ENCODE data around the gene DDX49.
A peak's percentile ranks its signal among the peaks of the same experiment; 100 is the strongest.

Gene DDX49

DNA sequence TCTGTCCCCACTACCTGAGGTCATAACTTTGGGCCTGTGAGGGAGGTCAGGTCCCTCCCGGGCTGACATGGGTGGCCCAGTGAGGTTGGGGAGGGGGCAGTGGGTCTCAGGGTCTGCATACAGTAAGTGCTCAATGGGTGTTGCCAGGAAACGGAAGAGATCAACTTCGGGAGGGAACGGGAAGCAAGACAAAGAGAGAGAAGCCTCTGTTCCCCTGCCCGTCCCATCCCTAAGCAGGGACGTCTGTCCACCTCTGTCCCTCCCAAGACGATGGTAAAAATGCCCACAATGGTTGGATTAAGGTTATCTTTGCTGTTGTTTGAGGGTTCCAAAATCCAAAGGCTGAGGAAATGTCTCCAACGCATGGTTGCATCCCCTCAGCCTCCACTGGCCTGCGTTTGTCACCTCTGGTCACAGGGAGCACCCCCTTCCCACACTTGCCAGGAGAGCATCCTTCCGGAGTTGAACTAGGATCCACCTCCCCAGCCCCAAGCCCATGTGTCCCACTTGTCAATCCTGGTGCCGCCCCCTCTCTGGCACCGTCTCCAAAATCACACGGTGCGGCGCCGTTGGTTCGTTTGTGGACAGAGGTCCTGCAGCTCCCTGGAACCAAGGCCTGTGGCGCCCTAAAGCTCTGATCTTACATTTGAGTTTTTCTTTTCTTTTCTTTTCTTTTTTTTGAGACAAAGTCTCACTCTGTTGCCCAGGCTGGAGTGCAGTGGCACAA lies 22.3 kb downstream of the DDX49 start:
- no peak for DNase-seq
- Histone ChIP-seq H4K20me1 (ENCODE audit: insufficient read depth, low read length) (no peaks in the 10 kb centered on the region), H3K27me3 (replicated peaks; ENCODE audit: insufficient read depth, low read length) (no peaks in the 10 kb centered on the region), H3K4me1 (ENCODE audit: low read length) (peaks cover 53% of the 10 kb centered on the region), H3K36me3 (replicated peaks; ENCODE audit: insufficient read depth, low read length) (no peaks in the 10 kb centered on the region), H3K79me2 (ENCODE audit: low read length) (peaks cover 35% of the 10 kb centered on the region), H3K9ac (ENCODE audit: low read length) (peak overlapping the region; percentile 36), H3F3A (ENCODE audit: insufficient read depth, low read length) (peaks cover 23% of the 10 kb centered on the region), H3K9me2 (replicated peaks; ENCODE audit: insufficient read depth, low read length) (no peaks in the 10 kb centered on the region), H3K27ac (ENCODE audit: low read length) (peak overlapping the region; percentile 16; the same call in 1 of the 2 replicates), H3K9me3 (replicated peaks; ENCODE audit: insufficient read depth, low read length) (no peaks in the 10 kb centered on the region), H3K4me3 (ENCODE audit: low read length) (peak overlapping the region; percentile 51; the same call in 1 of the 2 replicates), H2AFZ (ENCODE audit: low read length) (peak overlapping the region; percentile 57), H3K4me2 (ENCODE audit: low read depth, low read length) (peak overlapping the region; percentile 78)
- TF ChIP-seq, protein P1, sequence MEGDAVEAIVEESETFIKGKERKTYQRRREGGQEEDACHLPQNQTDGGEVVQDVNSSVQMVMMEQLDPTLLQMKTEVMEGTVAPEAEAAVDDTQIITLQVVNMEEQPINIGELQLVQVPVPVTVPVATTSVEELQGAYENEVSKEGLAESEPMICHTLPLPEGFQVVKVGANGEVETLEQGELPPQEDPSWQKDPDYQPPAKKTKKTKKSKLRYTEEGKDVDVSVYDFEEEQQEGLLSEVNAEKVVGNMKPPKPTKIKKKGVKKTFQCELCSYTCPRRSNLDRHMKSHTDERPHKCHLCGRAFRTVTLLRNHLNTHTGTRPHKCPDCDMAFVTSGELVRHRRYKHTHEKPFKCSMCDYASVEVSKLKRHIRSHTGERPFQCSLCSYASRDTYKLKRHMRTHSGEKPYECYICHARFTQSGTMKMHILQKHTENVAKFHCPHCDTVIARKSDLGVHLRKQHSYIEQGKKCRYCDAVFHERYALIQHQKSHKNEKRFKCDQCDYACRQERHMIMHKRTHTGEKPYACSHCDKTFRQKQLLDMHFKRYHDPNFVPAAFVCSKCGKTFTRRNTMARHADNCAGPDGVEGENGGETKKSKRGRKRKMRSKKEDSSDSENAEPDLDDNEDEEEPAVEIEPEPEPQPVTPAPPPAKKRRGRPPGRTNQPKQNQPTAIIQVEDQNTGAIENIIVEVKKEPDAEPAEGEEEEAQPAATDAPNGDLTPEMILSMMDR (IDR thresholded peaks at IDR 0.05; ENCODE audit: low read length) = no peak
- TF ChIP-seq EZH2 (optimal IDR thresholded peaks at IDR 0.05; ENCODE audit: low read depth, low read length) (no peak), EZH2phosphoT487 (IDR thresholded peaks at IDR 0.05; ENCODE audit: low read length) (no peak)

- TF ChIP-seq, protein P1 (IDR thresholded peaks at IDR 0.05; ENCODE audit: low read length) = no peak
- TF ChIP-seq EZH2 (optimal IDR thresholded peaks at IDR 0.05; ENCODE audit: low read depth, low read length) (no peak), EZH2phosphoT487 (IDR thresholded peaks at IDR 0.05; ENCODE audit: low read length) (no peak)
- no peaks in the 10 kb centered on the region for H3K36me3 ChIP-seq (replicated peaks; ENCODE audit: insufficient read depth, low read length)
- H3K4me3 ChIP-seq (ENCODE audit: low read length) = no peak overlapping the region
- H3K79me2 ChIP-seq (ENCODE audit: low read length) = peaks cover 35% of the 10 kb centered on the region
- H3K9ac ChIP-seq (ENCODE audit: low read length) = no peak overlapping the region
- H3K9me3 ChIP-seq (replicated peaks; ENCODE audit: insufficient read depth, low read length) = no peaks in the 10 kb centered on the region
- H2AFZ ChIP-seq (ENCODE audit: low read length) = no peak overlapping the region
- H4K20me1 ChIP-seq (ENCODE audit: insufficient read depth, low read length) = no peaks in the 10 kb centered on the region
- no peak overlapping the region for H3K4me2 ChIP-seq (ENCODE audit: low read depth, low read length)
- peaks cover 62% of the 10 kb centered on the region for H3K4me1 ChIP-seq (ENCODE audit: low read length)
- no peak overlapping the region for H3K27ac ChIP-seq (ENCODE audit: low read length)
- peaks cover 30% of the 10 kb centered on the region for H3F3A ChIP-seq (ENCODE audit: insufficient read depth, low read length)
- no peaks in the 10 kb centered on the region for H3K27me3 ChIP-seq (replicated peaks; ENCODE audit: insufficient read depth, low read length)
- no peak for DNase-seq
- no peaks in the 10 kb centered on the region for H3K9me2 ChIP-seq (replicated peaks; ENCODE audit: insufficient read depth, low read length)
These were observed 23.2 kb downstream of the DDX49 start for GRCh38 chr19:18942692-18943091.

DNA sequence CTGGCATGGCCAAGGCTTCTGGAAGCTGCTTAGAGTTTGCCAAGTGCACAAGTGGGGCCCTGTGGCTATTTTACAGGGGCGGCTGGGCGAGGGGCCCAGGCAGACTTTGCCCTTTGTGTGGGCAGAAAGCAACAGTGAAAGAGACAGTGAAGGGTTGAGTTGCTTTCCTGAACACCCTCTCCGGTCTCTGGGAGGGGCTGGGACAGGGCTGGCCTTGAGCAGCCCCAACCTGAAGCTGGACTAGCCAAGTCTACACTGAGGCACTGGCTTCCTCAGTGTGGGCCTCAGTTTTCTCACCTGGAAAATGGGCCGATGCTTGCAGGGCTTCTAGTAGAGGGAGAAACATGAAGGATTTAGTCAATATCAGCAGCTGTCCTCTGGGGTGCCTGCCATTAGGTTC lies 23.9 kb downstream of the DDX49 start:
- H3K27me3 ChIP-seq (replicated peaks; ENCODE audit: insufficient read depth, low read length) = no peaks in the 10 kb centered on the region
- no peaks in the 10 kb centered on the region for H4K20me1 ChIP-seq (ENCODE audit: insufficient read depth, low read length)
- H3K4me1 ChIP-seq (ENCODE audit: low read length) = peaks cover 70% of the 10 kb centered on the region
- no peak overlapping the region for H3K9ac ChIP-seq (ENCODE audit: low read length)
- peaks cover 38% of the 10 kb centered on the region for H3F3A ChIP-seq (ENCODE audit: insufficient read depth, low read length)
- H3K4me3 ChIP-seq (ENCODE audit: low read length) = no peak overlapping the region
- H2AFZ ChIP-seq (ENCODE audit: low read length) = no peak overlapping the region
- no peak for DNase-seq
- TF ChIP-seq, protein P1 (IDR thresholded peaks at IDR 0.05; ENCODE audit: low read length) = no peak
- TF ChIP-seq EZH2phosphoT487 (IDR thresholded peaks at IDR 0.05; ENCODE audit: low read length) (no peak), EZH2 (optimal IDR thresholded peaks at IDR 0.05; ENCODE audit: low read depth, low read length) (no peak)
- peak overlapping the region; percentile 96; the same call in 1 of the 2 replicates for H3K27ac ChIP-seq (ENCODE audit: low read length)
- no peaks in the 10 kb centered on the region for H3K9me2 ChIP-seq (replicated peaks; ENCODE audit: insufficient read depth, low read length)
- H3K4me2 ChIP-seq (ENCODE audit: low read depth, low read length) = no peak overlapping the region
- H3K36me3 ChIP-seq (replicated peaks; ENCODE audit: insufficient read depth, low read length) = no peaks in the 10 kb centered on the region
- H3K9me3 ChIP-seq (replicated peaks; ENCODE audit: insufficient read depth, low read length) = no peaks in the 10 kb centered on the region
- peaks cover 31% of the 10 kb centered on the region for H3K79me2 ChIP-seq (ENCODE audit: low read length)
